Transverse colon (tissue), 3 donors: Measurements from ENCODE around the gene EHBP1.

ENCODE experiments used
- CTCF ChIP-seq, 5 experiments: fragments of 200-600 bp in 3 of 5; fragments of 450-650 bp in 2 of 5; sonication (generic) in 3 of 5; IDR thresholded peaks; 1 replicate in 2 of 5; 2 replicates in 3 of 5; pipeline ENCODE4 v1.5.1; 2016 to 2017; ENCODE audit warnings: antibody characterized with exemption in 5 of 5, inconsistent platforms in 3 of 5, mild to moderate bottlenecking in 2 of 5, moderate library complexity in 1 of 5
- EP300 ChIP-seq: sonication (generic); formaldehyde crosslinking; IDR thresholded peaks from one replicate; pipeline ENCODE4 v1.6.1; 2017; ENCODE audit warnings: antibody characterized with exemption, low read depth

GRCh38 chr2:62884086-62884485 is 178.6 kb downstream of the EHBP1 start:
- TF ChIP-seq EP300 (no peak), CTCF (IDR thresholded peaks at IDR 0.05) (no peak)
